ENCODE measurements around the gene TAAR6.
"Not testable (repeated sequence)": the region's sequence is repeated elsewhere in the genome, so short reads cannot be mapped to it uniquely, and the experiment has no call there.

TAAR6 gene

GRCh38 chr6:132548746-132549463, 21.2 kb upstream of the TAAR6 start:
- no peak for DNase-seq
- no peak overlapping the region for H3K27ac ChIP-seq
- intact Hi-C loops (cut with DNase I; ENCODE audit: low total_unique reads), result no loop called here
- no peaks in the 10 kb centered on the region for H3K9me3 ChIP-seq
- no peaks in the 10 kb centered on the region for H3K36me3 ChIP-seq
- H3K27me3 ChIP-seq, result no peaks in the 10 kb centered on the region
- H3K4me1 ChIP-seq, result no peaks in the 10 kb centered on the region
- TF ChIP-seq CTCF (IDR thresholded peaks at IDR 0.05), result no peak
- no peak overlapping the region for H3K4me3 ChIP-seq

GRCh38 chr6:132551214-132551613, 18.9 kb upstream of the TAAR6 start:
- H3K27ac ChIP-seq, result no peak overlapping the region
- intact Hi-C loops (cut with DNase I; ENCODE audit: low total_unique reads), result no loop called here
- no peaks in the 10 kb centered on the region for H3K9me3 ChIP-seq
- no peaks in the 10 kb centered on the region for H3K27me3 ChIP-seq
- H3K4me3 ChIP-seq, result no peak overlapping the region
- H3K4me1 ChIP-seq, result no peaks in the 10 kb centered on the region
- TF ChIP-seq CTCF (IDR thresholded peaks at IDR 0.05), result no peak
- no peaks in the 10 kb centered on the region for H3K36me3 ChIP-seq
- no peak for DNase-seq

- H3K27ac ChIP-seq, result no peak within 1 kb of the TSS
- no peaks in the 10 kb centered on the region for H3K4me1 ChIP-seq
- no peaks in the 10 kb centered on the region for H3K9me3 ChIP-seq
- H3K4me3 ChIP-seq, result no peak within 1 kb of the TSS
- H3K36me3 ChIP-seq, result no peaks in the 10 kb centered on the region
- TF ChIP-seq CTCF (IDR thresholded peaks at IDR 0.05), result no peak
- no peak for DNase-seq
- no peaks in the 10 kb centered on the region for H3K27me3 ChIP-seq
- intact Hi-C loops (cut with DNase I; ENCODE audit: low total_unique reads), result no loop called here
Measured at GRCh38 chr6:132552372-132552771, 17.8 kb upstream of the TAAR6 start, which contains the start of gene TAAR8. TAAR8 (plus strand) TSS chr6:132552672; CDS start chr6:132552693, 21 bp downstream.

DNA sequence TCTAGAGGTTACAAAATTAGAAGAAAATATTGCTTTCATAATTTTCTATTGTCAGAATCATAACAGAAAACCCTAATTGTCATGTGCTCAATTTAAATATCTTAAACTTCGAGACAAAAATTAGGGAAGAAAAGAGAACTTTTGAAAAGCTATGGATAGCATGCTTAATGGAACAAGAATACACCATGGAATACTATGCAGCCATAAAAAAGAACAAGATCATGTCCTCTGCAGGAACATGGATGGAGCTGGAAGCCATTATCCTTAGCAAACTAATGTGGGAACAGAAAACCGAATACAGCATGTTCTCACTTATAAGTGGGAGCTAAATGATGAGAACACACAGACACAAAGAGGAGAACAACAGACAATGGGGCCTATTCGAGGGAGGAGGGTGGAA, 10.0 kb upstream of the TAAR6 start:
- H3K4me1 ChIP-seq; H3K36me3 ChIP-seq; intact Hi-C loops (cut with DNase I; ENCODE audit: low total_unique reads); H3K27ac ChIP-seq; H3K9me3 ChIP-seq; H3K27me3 ChIP-seq; DNase-seq; H3K4me3 ChIP-seq: not testable (repeated sequence)

GRCh38 chr6:132566404-132566803, 3.7 kb upstream of the TAAR6 start:
- intact Hi-C loops (cut with DNase I; ENCODE audit: low total_unique reads), result no loop called here
- Histone ChIP-seq H3K27me3 (peaks cover 0 to 2% of the 10 kb centered on the region in 2 donors), H3K36me3 (no peaks in the 10 kb centered on the region), H3K9me3 (no peaks in the 10 kb centered on the region), H3K4me1 (no peaks in the 10 kb centered on the region), H3K4me3 (no peak overlapping the region), H3K27ac (no peak overlapping the region)
- no peak for DNase-seq
- no peak for TF ChIP-seq CTCF (IDR thresholded peaks at IDR 0.05)

GRCh38 chr6:132567566-132567965, 2.6 kb upstream of the TAAR6 start:
- intact Hi-C loops (cut with DNase I; ENCODE audit: low total_unique reads), result no loop called here
- no peak for TF ChIP-seq CTCF (IDR thresholded peaks at IDR 0.05)
- Histone ChIP-seq H3K4me1 (no peaks in the 10 kb centered on the region), H3K9me3 (no peaks in the 10 kb centered on the region), H3K27ac (no peak overlapping the region), H3K4me3 (no peak overlapping the region), H3K27me3 (peaks cover 0 to 2% of the 10 kb centered on the region in 2 donors), H3K36me3 (no peaks in the 10 kb centered on the region)
- no peak for DNase-seq

Measured in tibial artery (tissue), 4 donors.